ENCODE data around the gene MGAT5.

MGAT5 gene, protein sequence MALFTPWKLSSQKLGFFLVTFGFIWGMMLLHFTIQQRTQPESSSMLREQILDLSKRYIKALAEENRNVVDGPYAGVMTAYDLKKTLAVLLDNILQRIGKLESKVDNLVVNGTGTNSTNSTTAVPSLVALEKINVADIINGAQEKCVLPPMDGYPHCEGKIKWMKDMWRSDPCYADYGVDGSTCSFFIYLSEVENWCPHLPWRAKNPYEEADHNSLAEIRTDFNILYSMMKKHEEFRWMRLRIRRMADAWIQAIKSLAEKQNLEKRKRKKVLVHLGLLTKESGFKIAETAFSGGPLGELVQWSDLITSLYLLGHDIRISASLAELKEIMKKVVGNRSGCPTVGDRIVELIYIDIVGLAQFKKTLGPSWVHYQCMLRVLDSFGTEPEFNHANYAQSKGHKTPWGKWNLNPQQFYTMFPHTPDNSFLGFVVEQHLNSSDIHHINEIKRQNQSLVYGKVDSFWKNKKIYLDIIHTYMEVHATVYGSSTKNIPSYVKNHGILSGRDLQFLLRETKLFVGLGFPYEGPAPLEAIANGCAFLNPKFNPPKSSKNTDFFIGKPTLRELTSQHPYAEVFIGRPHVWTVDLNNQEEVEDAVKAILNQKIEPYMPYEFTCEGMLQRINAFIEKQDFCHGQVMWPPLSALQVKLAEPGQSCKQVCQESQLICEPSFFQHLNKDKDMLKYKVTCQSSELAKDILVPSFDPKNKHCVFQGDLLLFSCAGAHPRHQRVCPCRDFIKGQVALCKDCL

DNA sequence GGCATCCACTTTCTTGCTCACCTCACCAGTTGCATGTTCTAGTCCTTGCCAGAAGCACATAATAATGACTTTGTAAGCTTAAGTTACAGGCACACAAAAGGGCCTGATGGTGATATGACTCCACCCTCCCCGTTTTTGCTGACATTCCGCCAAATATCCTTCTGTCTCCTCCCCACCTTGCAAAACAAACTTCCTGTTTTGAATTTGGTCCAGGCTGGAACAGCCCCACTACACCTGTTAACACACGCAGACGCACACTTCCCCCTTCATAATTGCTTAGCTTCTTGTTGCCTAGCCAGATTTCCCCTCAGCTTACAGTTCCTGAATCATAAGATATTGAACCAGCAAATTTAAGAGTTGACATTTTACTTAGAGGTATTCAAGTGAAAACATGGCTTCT lies at the start of gene MGAT5:
TSS of gene MGAT5 (plus strand) at position 269 of the 400 bp plus-strand sequence. CDS start 332 bp downstream, outside the sequence.
- TF ChIP-seq, protein P1, sequence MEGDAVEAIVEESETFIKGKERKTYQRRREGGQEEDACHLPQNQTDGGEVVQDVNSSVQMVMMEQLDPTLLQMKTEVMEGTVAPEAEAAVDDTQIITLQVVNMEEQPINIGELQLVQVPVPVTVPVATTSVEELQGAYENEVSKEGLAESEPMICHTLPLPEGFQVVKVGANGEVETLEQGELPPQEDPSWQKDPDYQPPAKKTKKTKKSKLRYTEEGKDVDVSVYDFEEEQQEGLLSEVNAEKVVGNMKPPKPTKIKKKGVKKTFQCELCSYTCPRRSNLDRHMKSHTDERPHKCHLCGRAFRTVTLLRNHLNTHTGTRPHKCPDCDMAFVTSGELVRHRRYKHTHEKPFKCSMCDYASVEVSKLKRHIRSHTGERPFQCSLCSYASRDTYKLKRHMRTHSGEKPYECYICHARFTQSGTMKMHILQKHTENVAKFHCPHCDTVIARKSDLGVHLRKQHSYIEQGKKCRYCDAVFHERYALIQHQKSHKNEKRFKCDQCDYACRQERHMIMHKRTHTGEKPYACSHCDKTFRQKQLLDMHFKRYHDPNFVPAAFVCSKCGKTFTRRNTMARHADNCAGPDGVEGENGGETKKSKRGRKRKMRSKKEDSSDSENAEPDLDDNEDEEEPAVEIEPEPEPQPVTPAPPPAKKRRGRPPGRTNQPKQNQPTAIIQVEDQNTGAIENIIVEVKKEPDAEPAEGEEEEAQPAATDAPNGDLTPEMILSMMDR (IDR thresholded peaks at IDR 0.05; ENCODE audit: low read depth, low read length): no peak
- no peak for DNase-seq (ENCODE audit: extremely low read depth, low read depth)

DNA sequence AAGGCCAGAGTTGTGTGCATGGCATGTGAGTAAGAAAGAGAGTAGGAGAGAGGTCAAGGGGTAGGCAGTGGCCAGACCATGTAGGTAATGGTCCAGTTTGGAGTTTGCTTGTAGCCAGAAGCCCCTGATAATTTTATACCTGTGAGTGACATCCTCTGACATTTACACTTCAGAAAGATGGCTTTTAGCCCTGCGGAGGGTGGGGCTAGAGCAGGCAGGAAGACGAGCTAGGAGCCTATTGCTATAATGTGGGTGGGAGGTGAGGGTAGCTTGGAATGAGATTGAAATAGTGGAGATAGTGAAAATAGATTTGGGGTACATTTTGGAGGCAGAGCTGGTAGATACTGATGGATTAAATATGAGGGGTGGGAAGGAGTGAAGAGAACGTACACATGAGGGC lies 48.8 kb upstream of the MGAT5 start:
- no peak for DNase-seq (ENCODE audit: extremely low read depth, low read depth)
- TF ChIP-seq, protein P1 (IDR thresholded peaks at IDR 0.05; ENCODE audit: low read depth, low read length): no peak

DNA sequence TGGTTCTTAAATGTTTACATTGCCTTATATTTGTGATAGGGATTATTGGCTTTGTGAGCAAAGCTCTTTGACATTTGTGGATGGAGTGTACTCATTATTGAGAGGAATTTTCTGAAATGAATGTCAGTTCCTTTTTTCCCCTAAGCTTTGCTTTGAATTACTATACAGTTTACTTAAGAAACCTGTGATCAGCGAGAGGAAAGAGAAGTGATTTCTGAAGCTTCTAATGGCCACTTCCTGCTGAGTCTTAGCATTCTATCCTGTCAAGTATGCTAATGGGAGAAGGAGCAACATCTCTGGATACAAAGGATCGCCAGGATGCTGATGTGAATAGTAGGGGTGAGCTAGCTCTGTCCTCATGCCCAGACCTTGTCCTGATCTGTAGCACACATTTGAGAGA lies 47.8 kb upstream of the MGAT5 start:
- no peak for DNase-seq (ENCODE audit: extremely low read depth, low read depth)

DNA sequence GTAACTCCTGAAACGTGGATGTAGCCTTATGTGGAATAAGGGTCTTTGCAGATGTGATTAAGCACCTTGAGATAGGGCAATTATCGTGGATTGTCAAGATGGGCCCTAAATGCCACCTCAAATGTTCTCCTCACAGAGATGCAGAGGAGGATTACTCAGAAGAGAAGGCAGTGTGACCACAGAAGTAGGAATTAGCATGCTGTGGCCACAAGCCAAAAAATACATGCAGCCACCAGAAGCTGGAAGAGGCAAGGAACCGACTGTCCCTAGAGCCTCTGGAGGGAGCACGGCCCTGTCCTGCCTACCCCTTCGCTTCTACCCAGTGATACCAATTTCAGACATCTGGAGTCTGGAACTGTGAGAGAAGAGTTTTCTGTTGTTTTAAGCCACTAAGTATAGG lies 47.3 kb upstream of the MGAT5 start:
- TF ChIP-seq, protein P1 (IDR thresholded peaks at IDR 0.05; ENCODE audit: low read depth, low read length): no peak
- DNase-seq (ENCODE audit: extremely low read depth, low read depth): no peak

More for the DNA sequence above, 47.8 kb upstream of the MGAT5 start:
- TF ChIP-seq, protein P1 (IDR thresholded peaks at IDR 0.05; ENCODE audit: low read depth, low read length): no peak

DNA sequence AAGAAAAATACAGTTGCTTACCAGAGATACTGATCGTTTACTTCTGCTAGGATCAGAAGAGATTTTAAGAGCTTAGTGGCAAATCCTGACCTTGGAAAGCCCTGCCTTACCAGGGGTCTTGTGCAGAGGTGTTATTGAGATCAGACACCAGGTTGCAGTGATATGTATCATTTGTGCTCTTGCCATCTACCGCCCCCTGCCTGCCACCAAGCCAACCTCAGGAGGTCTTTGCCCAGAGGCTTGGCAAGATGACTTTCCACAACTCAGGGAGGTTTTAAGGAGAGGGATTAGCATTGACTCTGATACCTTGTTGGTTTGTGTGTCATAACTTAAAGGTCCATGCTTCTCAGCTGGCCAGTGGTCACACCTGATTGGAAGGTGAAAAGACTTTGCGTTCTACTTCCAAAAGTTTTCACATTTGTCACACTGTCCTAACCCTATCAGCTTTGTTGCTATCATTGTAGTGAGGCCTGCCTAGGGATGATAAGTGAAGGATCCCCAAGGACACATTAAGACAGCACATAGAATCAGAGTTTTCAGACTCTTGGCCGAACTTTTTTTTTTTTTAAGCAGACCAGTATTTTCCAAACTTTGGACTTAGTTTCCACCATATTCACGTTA lies 46.2 kb upstream of the MGAT5 start:
- TF ChIP-seq, protein P1 (IDR thresholded peaks at IDR 0.05; ENCODE audit: low read depth, low read length): peak; percentile 54
- no peak for DNase-seq (ENCODE audit: extremely low read depth, low read depth)

DNA sequence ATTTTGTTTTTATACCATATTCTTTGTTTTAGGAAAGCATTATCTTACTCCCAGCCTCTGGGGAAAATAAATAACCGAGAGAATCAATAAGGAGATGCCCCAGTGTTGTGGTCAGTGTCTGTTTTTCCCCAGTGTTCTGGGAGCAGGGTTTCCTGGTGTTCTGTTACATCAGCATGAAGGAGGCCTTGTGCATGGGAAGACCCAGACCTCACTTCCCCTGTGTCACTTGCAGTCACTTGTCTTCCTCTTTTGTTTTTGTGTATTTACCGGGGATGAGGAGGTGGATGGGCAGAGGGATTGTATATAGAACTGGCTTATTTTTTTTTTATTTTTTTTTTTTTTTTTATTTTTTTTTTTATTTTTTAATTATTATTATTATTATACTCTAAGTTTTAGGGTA lies 45.0 kb upstream of the MGAT5 start:
- TF ChIP-seq, protein P1 (IDR thresholded peaks at IDR 0.05; ENCODE audit: low read depth, low read length): no peak
- no peak for DNase-seq (ENCODE audit: extremely low read depth, low read depth)
